K562 (cell line): Measurements from ENCODE around the gene CLCN4. TPM values are rescaled to one million over a fixed set of nuclear protein-coding genes. Genes with fewer than 3 reads are reported as not detected.

ENCODE experiments used
- ATAC-seq: fragments of 200-7000 bp; cut with Tn5 transposase; 3 replicates; pipeline ENCODE4 v1.9.1; 2020; ENCODE audit warnings: moderate library complexity
- BruUV-seq: library from RNA; stranded (reverse); fragments of 400-500 nt; replicated peaks from 2 replicates; lab custom pipeline; 2021; lab: Mats Ljungman, UMichigan
- CTCF ChIA-PET: fragments of 300-600 bp; formaldehyde crosslinking; extraction: SDS; loops from one replicate; lab custom pipeline; 2021; ENCODE audit warnings: low intra/inter-chr PET ratio; lab: Yijun Ruan, JAX
- POLR2A ChIA-PET: fragments of 300-600, 350-650 bp; sonication (Branson Sonifier 250); formaldehyde crosslinking; extraction: SDS; loops from one replicate; lab custom pipeline; 2021; ENCODE audit warnings: antibody characterized with exemption, inconsistent platforms; lab: Yijun Ruan, JAX
- DNase-seq, 4 experiments: peaks; one replicate each; pipeline versions ENCODE4 v3.0.0 to v3.0.0-alpha.2; 2011 to 2018; ENCODE audit warnings: low spot score in 3 of 4, mixed read lengths in 3 of 4; ENCODE audit errors: extremely low read depth in 1 of 4
- FAIRE-seq: peaks from 2 replicates; lab custom pipeline; 2011; peaks lifted over from hg19 to GRCh38; lab: Jason Lieb, UNC
- H2AFZ ChIP-seq: 2 replicates; pipeline ENCODE4 v1.6.0; 2011; ENCODE audit warnings: low read depth, low read length, control low read depth, inconsistent platforms
- H3K27ac ChIP-seq: fragments of 200-600 bp; 3 replicates; pipeline ENCODE4 v1.8.0; 2011; ENCODE audit warnings: low read depth, mild to moderate bottlenecking, control low read depth, inconsistent platforms, low read length, moderate library complexity, mixed read lengths; ENCODE audit errors: extremely low read depth
- H3K27me3 ChIP-seq, 2 experiments: fragments of 300-600 bp in 1 of 2; 2 replicates in 1 of 2; 3 replicates in 1 of 2; pipeline versions ENCODE4 v1.6.0 to v1.8.0; 2011; ENCODE audit warnings: inconsistent platforms in 2 of 2, low read length in 2 of 2, mild to moderate bottlenecking in 1 of 2, mixed read lengths in 1 of 2, moderate library complexity in 1 of 2; ENCODE audit not compliant: control insufficient read depth in 2 of 2, insufficient read depth in 2 of 2
- H3K36me3 ChIP-seq: fragments of 300-600 bp; 3 replicates; pipeline ENCODE4 v1.8.0; 2011; ENCODE audit warnings: mild to moderate bottlenecking, low read length, inconsistent platforms; ENCODE audit not compliant: control insufficient read depth, insufficient read depth
- H3K4me1 ChIP-seq, 2 experiments: fragments of 200-600 bp in 1 of 2; replicated peaks in 1 of 2; 2 replicates in 1 of 2; 3 replicates in 1 of 2; pipeline versions ENCODE4 v1.5.1 to v1.8.0; 2011; ENCODE audit warnings: inconsistent platforms in 2 of 2, low read length in 2 of 2, mild to moderate bottlenecking in 1 of 2, mixed read lengths in 1 of 2, moderate library complexity in 1 of 2; ENCODE audit not compliant: control insufficient read depth in 2 of 2, insufficient read depth in 2 of 2
- H3K4me2 ChIP-seq: 2 replicates; pipeline ENCODE4 v1.6.1; 2011; ENCODE audit warnings: low read length, control low read depth, inconsistent platforms, mixed read lengths; ENCODE audit not compliant: insufficient read depth
- H3K4me3 ChIP-seq: fragments of 200-600 bp; sonication (generic), shearing (Covaris generic); 2 replicates; pipeline ENCODE4 v1.5.1; 2016; ENCODE audit warnings: control low read depth, inconsistent platforms
- H3K79me2 ChIP-seq: fragments of 200-600 bp; 3 replicates; pipeline ENCODE4 v1.8.0; 2011; ENCODE audit warnings: low read length, inconsistent platforms; ENCODE audit not compliant: control insufficient read depth, insufficient read depth
- H3K9ac ChIP-seq, 2 experiments: 2 replicates each; pipeline versions ENCODE4 v1.6.0 to v1.6.1; 2011; ENCODE audit warnings: low read depth in 2 of 2, low read length in 2 of 2, control low read depth in 1 of 2, inconsistent platforms in 1 of 2, mild to moderate bottlenecking in 1 of 2, mixed read lengths in 1 of 2; ENCODE audit not compliant: insufficient read depth in 1 of 2
- H3K9me1 ChIP-seq: one replicate; pipeline ENCODE4 v1.6.0; 2011; ENCODE audit warnings: inconsistent platforms, mild to moderate bottlenecking, low read length, moderate library complexity; ENCODE audit not compliant: control insufficient read depth, insufficient read depth
- H3K9me3 ChIP-seq: replicated peaks from 2 replicates; pipeline ENCODE4 v1.5.1; 2011; ENCODE audit warnings: low read depth, low read length, inconsistent platforms; ENCODE audit not compliant: control insufficient read depth, insufficient read depth
- H4K20me1 ChIP-seq: replicated peaks from 2 replicates; pipeline ENCODE4 v1.6.1; 2011; ENCODE audit warnings: low read length, inconsistent platforms, mixed read lengths; ENCODE audit not compliant: control insufficient read depth, insufficient read depth
- ATF1 ChIP-seq, 2 experiments: fragments of 450-650 bp in 1 of 2; IDR thresholded peaks; 2 replicates each; pipeline ENCODE4 v1.6.1; 2016; ENCODE audit warnings: missing compliant biosample characterization in 1 of 2, missing genetic modification characterization in 1 of 2
- EHMT2 ChIP-seq: fragments of 450-650 bp; IDR thresholded peaks from 2 replicates; pipeline ENCODE4 v1.6.1; 2018; ENCODE audit warnings: antibody characterized with exemption
- GTF2E2 ChIP-seq: fragments of 200-800 bp; sonication (Bioruptor generic); IDR thresholded peaks from 2 replicates; pipeline ENCODE4 v1.6.1; 2016; ENCODE audit warnings: missing genetic modification characterization, missing compliant biosample characterization
- HMG20B ChIP-seq: fragments of 250-450 bp; sonication (Bioruptor Pico); IDR thresholded peaks from 2 replicates; pipeline ENCODE4 v1.5.0; 2021; ENCODE audit warnings: mild to moderate bottlenecking
- NFIC ChIP-seq: fragments of 450-650 bp; IDR thresholded peaks from 2 replicates; pipeline ENCODE4 v1.6.1; 2017; ENCODE audit warnings: mild to moderate bottlenecking, inconsistent platforms
- RAD51 ChIP-seq: fragments of 450-650 bp; IDR thresholded peaks from 2 replicates; pipeline ENCODE4 v1.7.1; 2016; ENCODE audit warnings: low read depth, mild to moderate bottlenecking, borderline replicate concordance
- SIN3B ChIP-seq: fragments of 450-650 bp; IDR thresholded peaks from 2 replicates; pipeline ENCODE4 v1.6.1; 2017; ENCODE audit warnings: low read depth, mild to moderate bottlenecking, moderate library complexity
- TAF1 ChIP-seq: IDR thresholded peaks from 2 replicates; pipeline ENCODE4 v1.6.1; 2011; ENCODE audit warnings: mild to moderate bottlenecking, low read length, moderate library complexity; ENCODE audit not compliant: insufficient read depth, control insufficient read depth, severe bottlenecking; ENCODE audit errors: extremely low read depth
- TRIM28 ChIP-seq: fragments of 450-650 bp; IDR thresholded peaks from 2 replicates; pipeline ENCODE4 v1.6.1; 2017
- ZBTB17 ChIP-seq: fragments of 450-650 bp; formaldehyde crosslinking; IDR thresholded peaks from 2 replicates; pipeline ENCODE4 v1.4.0; 2020; ENCODE audit warnings: mild to moderate bottlenecking
- ZBTB8A ChIP-seq: fragments of 450-650 bp; IDR thresholded peaks from 2 replicates; pipeline ENCODE4 v1.6.1; 2018; ENCODE audit warnings: mild to moderate bottlenecking, moderate library complexity; ENCODE audit not compliant: partially characterized antibody
- ZNF133 ChIP-seq: fragments of 250-450 bp; sonication (Bioruptor Pico); IDR thresholded peaks from 2 replicates; pipeline ENCODE4 v1.4.0; 2020; ENCODE audit warnings: mild to moderate bottlenecking
- ZNF408 ChIP-seq: fragments of 250-450 bp; sonication (Bioruptor Pico); IDR thresholded peaks from 2 replicates; pipeline ENCODE4 v1.4.0; 2020; ENCODE audit warnings: low read depth, mild to moderate bottlenecking, moderate library complexity
- ZNF766 ChIP-seq: fragments of 200-800 bp; sonication (Bioruptor generic); conservative IDR thresholded peaks from 2 replicates; pipeline ENCODE4 v1.6.1; 2016; ENCODE audit warnings: missing genetic modification characterization, missing compliant biosample characterization
- ZSCAN32 ChIP-seq: fragments of 450-650 bp; formaldehyde crosslinking; IDR thresholded peaks from 2 replicates; pipeline ENCODE4 v1.4.0; 2020; ENCODE audit warnings: mild to moderate bottlenecking, moderate library complexity
- WGBS: fragments of 100-300 bp; shearing (Covaris generic); methylation state at CpG from one replicate; pipeline ENCODE4 v1.1.6; 2016; ENCODE audit warnings: low coverage, mixed read lengths; ENCODE audit not compliant: insufficient coverage; ENCODE audit errors: missing lambda C conversion rate; 5-methylcytosine and 5-hydroxymethylcytosine counted together
- in situ Hi-C: fragments of 300-500 bp; cut with MboI; formaldehyde crosslinking; loops from 4 replicates; pipeline ENCODE4 v1.15.0; 2018; ENCODE audit warnings: inconsistent platforms, mixed read lengths
- intact Hi-C: fragments of 100-400 bp; cut with micrococcal nuclease; formaldehyde crosslinking; loops from 2 replicates; pipeline ENCODE4 v1.14.2; 2022
- polyA plus RNA-seq, 8 experiments: library from polyadenylated mRNA; depleted of rRNA in 4 of 8; stranded (reverse) in 5 of 8; unstranded in 3 of 8; fragments of >200 nt; fragmentation: Nextera tagmentation in 2 of 8; fragmentation: Illumina TruSeq in 1 of 8; extraction: Ambion mirVana in 2 of 8; extraction: Trizol in 1 of 8; gene quantifications; 2 replicates each; pipeline versions ENCODE4 v1.2.1 to v1.2.3, GENCODE V29; 2011 to 2014; ENCODE audit warnings: inconsistent platforms in 1 of 8, missing spikeins in 1 of 8
- total RNA-seq, 7 experiments: library from RNA; depleted of rRNA in 6 of 7; stranded (reverse); fragments of >200 nt in 6 of 7; fragmentation: Illumina TruSeq in 2 of 7; extraction: Trizol in 2 of 7; gene quantifications; 2 replicates each; pipeline versions ENCODE4 v1.2.1 to v1.2.3, GENCODE V29; 2011 to 2021; ENCODE audit warnings: low replicate concordance in 1 of 7
- TF ChIP-seq, protein P1 (sequence below): fragments of 250-450 bp; sonication (Bioruptor Pico); IDR thresholded peaks from 2 replicates; pipeline ENCODE4 v1.5.1; 2021; ENCODE audit warnings: mild to moderate bottlenecking
- TF ChIP-seq, protein P2 (sequence below): sonication (generic); formaldehyde crosslinking; IDR thresholded peaks from 2 replicates; pipeline ENCODE4 v1.8.0; 2022; ENCODE audit warnings: missing genetic modification reagents, mild to moderate bottlenecking, borderline replicate concordance
- TF ChIP-seq, protein P3 (sequence below): sonication (generic); formaldehyde crosslinking; IDR thresholded peaks from 2 replicates; pipeline ENCODE4 v1.8.0; 2022; ENCODE audit warnings: mild to moderate bottlenecking, missing genetic modification reagents, borderline replicate concordance

The CLCN4 gene
- total and polyA plus RNA-seq, 9 of the 15 experiments (the other 6 are each of a cell fraction or from before 2014, with no cell fraction given), result 0.03 to 0.24 (median 0.10) TPM; not detected in 1

DNA sequence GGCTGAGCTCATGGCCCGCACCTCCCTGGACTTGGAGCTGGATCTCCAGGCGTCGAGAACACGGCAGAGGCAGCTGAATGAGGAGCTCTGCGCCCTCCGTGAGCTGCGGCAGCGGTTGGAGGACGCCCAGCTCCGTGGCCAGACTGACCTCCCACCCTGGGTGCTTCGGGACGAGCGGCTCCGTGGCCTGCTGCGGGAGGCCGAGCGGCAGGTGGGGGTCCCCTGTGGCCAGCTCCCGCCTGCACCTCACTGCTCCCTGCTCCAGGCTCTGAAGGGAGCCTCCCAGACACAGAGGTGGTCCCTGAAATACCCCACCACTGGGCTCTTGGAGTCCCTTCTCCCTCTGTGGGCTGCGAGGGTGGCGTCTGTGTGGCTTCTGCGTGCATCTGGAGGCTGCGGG is 18.0 kb upstream of the CLCN4 start:
- Histone ChIP-seq H3K9ac (no peak overlapping the region), H3K27me3 (no peaks in the 10 kb centered on the region), H4K20me1 (no peaks in the 10 kb centered on the region), H3K9me1 (no peaks in the 10 kb centered on the region), H3K27ac (no peak overlapping the region), H3K4me3 (no peak overlapping the region), H3K4me2 (no peak overlapping the region), H3K79me2 (0 out of 3 replicates have a peak, but pooled peaks cover 6% of the 10 kb centered on the region), H3K9me3 (no peaks in the 10 kb centered on the region), H3K4me1 (peaks cover 0 to 14% of the 10 kb centered on the region in 2 experiments; a peak in 4 of 5 replicates), H2AFZ (no peak overlapping the region), H3K36me3 (no peaks in the 10 kb centered on the region)
- BruUV-seq, result no TSS peak
- TF ChIP-seq NFIC (no peak), ZBTB17 (CRISPR knock-in tag) (no peak), ZNF133 (CRISPR knock-in tag) (no peak), ZBTB8A (no peak), ATF1 (CRISPR knock-in tag; IDR thresholded peaks at IDR 0.05) (no peak), ATF1 (tag; IDR thresholded peaks at IDR 0.05) (no peak), ZSCAN32 (no peak), ZNF766 (CRISPR knock-in tag) (no peak), GTF2E2 (tag) (no peak), RAD51 (no peak), TAF1 (no peak), TRIM28 (no peak), HMG20B (CRISPR knock-in tag) (no peak), EHMT2 (no peak), ZNF408 (CRISPR knock-in tag) (no peak), SIN3B (no peak)
- TF ChIP-seq, protein P1, sequence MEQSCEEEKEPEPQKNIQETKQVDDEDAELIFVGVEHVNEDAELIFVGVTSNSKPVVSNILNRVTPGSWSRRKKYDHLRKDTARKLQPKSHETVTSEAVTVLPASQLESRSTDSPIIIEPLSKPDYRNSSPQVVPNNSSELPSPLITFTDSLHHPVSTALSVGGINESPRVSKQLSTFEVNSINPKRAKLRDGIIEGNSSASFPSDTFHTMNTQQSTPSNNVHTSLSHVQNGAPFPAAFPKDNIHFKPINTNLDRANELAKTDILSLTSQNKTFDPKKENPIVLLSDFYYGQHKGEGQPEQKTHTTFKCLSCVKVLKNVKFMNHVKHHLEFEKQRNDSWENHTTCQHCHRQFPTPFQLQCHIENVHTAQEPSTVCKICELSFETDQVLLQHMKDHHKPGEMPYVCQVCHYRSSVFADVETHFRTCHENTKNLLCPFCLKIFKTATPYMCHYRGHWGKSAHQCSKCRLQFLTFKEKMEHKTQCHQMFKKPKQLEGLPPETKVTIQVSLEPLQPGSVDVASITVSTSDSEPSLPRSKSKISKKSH (CRISPR knock-in tag), result no peak
- TF ChIP-seq, protein P2, sequence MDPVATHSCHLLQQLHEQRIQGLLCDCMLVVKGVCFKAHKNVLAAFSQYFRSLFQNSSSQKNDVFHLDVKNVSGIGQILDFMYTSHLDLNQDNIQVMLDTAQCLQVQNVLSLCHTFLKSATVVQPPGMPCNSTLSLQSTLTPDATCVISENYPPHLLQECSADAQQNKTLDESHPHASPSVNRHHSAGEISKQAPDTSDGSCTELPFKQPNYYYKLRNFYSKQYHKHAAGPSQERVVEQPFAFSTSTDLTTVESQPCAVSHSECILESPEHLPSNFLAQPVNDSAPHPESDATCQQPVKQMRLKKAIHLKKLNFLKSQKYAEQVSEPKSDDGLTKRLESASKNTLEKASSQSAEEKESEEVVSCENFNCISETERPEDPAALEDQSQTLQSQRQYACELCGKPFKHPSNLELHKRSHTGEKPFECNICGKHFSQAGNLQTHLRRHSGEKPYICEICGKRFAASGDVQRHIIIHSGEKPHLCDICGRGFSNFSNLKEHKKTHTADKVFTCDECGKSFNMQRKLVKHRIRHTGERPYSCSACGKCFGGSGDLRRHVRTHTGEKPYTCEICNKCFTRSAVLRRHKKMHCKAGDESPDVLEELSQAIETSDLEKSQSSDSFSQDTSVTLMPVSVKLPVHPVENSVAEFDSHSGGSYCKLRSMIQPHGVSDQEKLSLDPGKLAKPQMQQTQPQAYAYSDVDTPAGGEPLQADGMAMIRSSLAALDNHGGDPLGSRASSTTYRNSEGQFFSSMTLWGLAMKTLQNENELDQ (CRISPR knock-in tag), result no peak
- TF ChIP-seq, protein P3, sequence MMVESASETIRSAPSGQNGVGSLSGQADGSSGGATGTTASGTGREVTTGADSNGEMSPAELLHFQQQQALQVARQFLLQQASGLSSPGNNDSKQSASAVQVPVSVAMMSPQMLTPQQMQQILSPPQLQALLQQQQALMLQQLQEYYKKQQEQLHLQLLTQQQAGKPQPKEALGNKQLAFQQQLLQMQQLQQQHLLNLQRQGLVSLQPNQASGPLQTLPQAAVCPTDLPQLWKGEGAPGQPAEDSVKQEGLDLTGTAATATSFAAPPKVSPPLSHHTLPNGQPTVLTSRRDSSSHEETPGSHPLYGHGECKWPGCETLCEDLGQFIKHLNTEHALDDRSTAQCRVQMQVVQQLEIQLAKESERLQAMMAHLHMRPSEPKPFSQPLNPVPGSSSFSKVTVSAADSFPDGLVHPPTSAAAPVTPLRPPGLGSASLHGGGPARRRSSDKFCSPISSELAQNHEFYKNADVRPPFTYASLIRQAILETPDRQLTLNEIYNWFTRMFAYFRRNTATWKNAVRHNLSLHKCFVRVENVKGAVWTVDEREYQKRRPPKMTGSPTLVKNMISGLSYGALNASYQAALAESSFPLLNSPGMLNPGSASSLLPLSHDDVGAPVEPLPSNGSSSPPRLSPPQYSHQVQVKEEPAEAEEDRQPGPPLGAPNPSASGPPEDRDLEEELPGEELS (CRISPR knock-in tag), result no peak
- in situ Hi-C loops (no loop called here), intact Hi-C loops (loop anchor here (10.0 kb wide), 1 partner anchor 496 kb away; no protein-coding TSS in a partner anchor)
- ChIA-PET CTCF (no interaction called here), POLR2A (no interaction called here)
- 52% methylated on average over 14 of the region's 22 CpGs for WGBS
- FAIRE-seq (no peak), DNase-seq (no peak), ATAC-seq (no peak)
